Measurements from ENCODE around the gene DAB2IP. TPM values are rescaled to one million over a fixed set of nuclear protein-coding genes. Genes with fewer than 3 reads are reported as not detected.

DAB2IP gene
- total RNA-seq, 1 experiment from 2014 or later: 31.0 TPM

GRCh38 chr9:121645853-121646807 lies 5.3 kb upstream of the DAB2IP start:
- BruUV-seq (replicated peaks): no TSS peak
- CTCF ChIA-PET: no interaction called here

More at GRCh38 chr9:121645853-121646807, 5.3 kb upstream of the DAB2IP start:
- no peaks in the 10 kb centered on the region for H3K79me2 ChIP-seq (ENCODE audit: insufficient read depth, low read length)
- no peaks in the 10 kb centered on the region for H3K9me2 ChIP-seq (ENCODE audit: insufficient read depth)
- H4K20me1 ChIP-seq (ENCODE audit: insufficient read depth): no peaks in the 10 kb centered on the region
- H3K4me1 ChIP-seq (ENCODE audit: control insufficient read depth in 1 of 2, insufficient read depth in 2 of 2, low read length in 2 of 2): peaks cover 27 to 33% of the 10 kb centered on the region in 2 experiments
- no peak overlapping the region for H3K9ac ChIP-seq (ENCODE audit: low read length)
- no peak overlapping the region for H2AFZ ChIP-seq (ENCODE audit: low read depth, low read length, poor library complexity, severe bottlenecking)
- POLR2A ChIA-PET: no interaction called here
- no peaks in the 10 kb centered on the region for H3K27me3 ChIP-seq (ENCODE audit: insufficient read depth, low read length)
- no peak overlapping the region for H3K27ac ChIP-seq (ENCODE audit: low read depth, low read length)
- no peaks in the 10 kb centered on the region for H3K9me3 ChIP-seq (ENCODE audit: control insufficient read depth in 1 of 2, insufficient read depth in 1 of 2, low read depth in 1 of 2, low read length in 2 of 2)
- TF ChIP-seq FOSL1 (IDR thresholded peaks at IDR 0.05; ENCODE audit: low read depth): no peak
- no peak for TF ChIP-seq POLR2A (IDR thresholded peaks at IDR 0.05; ENCODE audit: borderline replicate concordance, extremely low read depth, insufficient read depth, insufficient read length)
- TF ChIP-seq SRF (IDR thresholded peaks at IDR 0.05; ENCODE audit: low read depth): no peak
- TF ChIP-seq, protein P1, sequence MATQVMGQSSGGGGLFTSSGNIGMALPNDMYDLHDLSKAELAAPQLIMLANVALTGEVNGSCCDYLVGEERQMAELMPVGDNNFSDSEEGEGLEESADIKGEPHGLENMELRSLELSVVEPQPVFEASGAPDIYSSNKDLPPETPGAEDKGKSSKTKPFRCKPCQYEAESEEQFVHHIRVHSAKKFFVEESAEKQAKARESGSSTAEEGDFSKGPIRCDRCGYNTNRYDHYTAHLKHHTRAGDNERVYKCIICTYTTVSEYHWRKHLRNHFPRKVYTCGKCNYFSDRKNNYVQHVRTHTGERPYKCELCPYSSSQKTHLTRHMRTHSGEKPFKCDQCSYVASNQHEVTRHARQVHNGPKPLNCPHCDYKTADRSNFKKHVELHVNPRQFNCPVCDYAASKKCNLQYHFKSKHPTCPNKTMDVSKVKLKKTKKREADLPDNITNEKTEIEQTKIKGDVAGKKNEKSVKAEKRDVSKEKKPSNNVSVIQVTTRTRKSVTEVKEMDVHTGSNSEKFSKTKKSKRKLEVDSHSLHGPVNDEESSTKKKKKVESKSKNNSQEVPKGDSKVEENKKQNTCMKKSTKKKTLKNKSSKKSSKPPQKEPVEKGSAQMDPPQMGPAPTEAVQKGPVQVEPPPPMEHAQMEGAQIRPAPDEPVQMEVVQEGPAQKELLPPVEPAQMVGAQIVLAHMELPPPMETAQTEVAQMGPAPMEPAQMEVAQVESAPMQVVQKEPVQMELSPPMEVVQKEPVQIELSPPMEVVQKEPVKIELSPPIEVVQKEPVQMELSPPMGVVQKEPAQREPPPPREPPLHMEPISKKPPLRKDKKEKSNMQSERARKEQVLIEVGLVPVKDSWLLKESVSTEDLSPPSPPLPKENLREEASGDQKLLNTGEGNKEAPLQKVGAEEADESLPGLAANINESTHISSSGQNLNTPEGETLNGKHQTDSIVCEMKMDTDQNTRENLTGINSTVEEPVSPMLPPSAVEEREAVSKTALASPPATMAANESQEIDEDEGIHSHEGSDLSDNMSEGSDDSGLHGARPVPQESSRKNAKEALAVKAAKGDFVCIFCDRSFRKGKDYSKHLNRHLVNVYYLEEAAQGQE (IDR thresholded peaks at IDR 0.05; ENCODE audit: low read depth): no peak
- no peak for TF ChIP-seq MAX (IDR thresholded peaks at IDR 0.05)
- TF ChIP-seq, protein P2, sequence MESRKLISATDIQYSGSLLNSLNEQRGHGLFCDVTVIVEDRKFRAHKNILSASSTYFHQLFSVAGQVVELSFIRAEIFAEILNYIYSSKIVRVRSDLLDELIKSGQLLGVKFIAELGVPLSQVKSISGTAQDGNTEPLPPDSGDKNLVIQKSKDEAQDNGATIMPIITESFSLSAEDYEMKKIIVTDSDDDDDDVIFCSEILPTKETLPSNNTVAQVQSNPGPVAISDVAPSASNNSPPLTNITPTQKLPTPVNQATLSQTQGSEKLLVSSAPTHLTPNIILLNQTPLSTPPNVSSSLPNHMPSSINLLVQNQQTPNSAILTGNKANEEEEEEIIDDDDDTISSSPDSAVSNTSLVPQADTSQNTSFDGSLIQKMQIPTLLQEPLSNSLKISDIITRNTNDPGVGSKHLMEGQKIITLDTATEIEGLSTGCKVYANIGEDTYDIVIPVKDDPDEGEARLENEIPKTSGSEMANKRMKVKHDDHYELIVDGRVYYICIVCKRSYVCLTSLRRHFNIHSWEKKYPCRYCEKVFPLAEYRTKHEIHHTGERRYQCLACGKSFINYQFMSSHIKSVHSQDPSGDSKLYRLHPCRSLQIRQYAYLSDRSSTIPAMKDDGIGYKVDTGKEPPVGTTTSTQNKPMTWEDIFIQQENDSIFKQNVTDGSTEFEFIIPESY (IDR thresholded peaks at IDR 0.05; ENCODE audit: extremely low read depth, insufficient replicate concordance, low read length): no peak
- TF ChIP-seq EZH2phosphoT487 (IDR thresholded peaks at IDR 0.05; ENCODE audit: borderline replicate concordance): no peak
- TF ChIP-seq RAD21 (IDR thresholded peaks at IDR 0.05; ENCODE audit: low read depth): no peak
- no peak for TF ChIP-seq POLR2AphosphoS5 (IDR thresholded peaks at IDR 0.05; ENCODE audit: low read depth, low read length)
- TF ChIP-seq ZFX (IDR thresholded peaks at IDR 0.05): no peak
- TF ChIP-seq CTCF (IDR thresholded peaks at IDR 0.05 in 2 of 3, conservative IDR thresholded peaks at IDR 0.05 in 1 of 3; ENCODE audit: borderline replicate concordance in 1 of 3, insufficient read depth in 1 of 3, low read depth in 2 of 3, low read length in 2 of 3): no peak
- no peak for TF ChIP-seq EGR1 (IDR thresholded peaks at IDR 0.05; ENCODE audit: low read depth)
- no peak for TF ChIP-seq CEBPB (IDR thresholded peaks at IDR 0.05; ENCODE audit: low read depth)
- TF ChIP-seq TCF7L2 (IDR thresholded peaks at IDR 0.05; ENCODE audit: borderline replicate concordance, extremely low read depth, insufficient read depth, insufficient read length): no peak
- TF ChIP-seq ELF1 (IDR thresholded peaks at IDR 0.05; ENCODE audit: borderline replicate concordance, low read depth): no peak
- H3K4me3 ChIP-seq (replicated peaks in 1 of 2; ENCODE audit: low read depth in 1 of 2, low read length in 2 of 2): no peak overlapping the region
- DNase-seq (ENCODE audit: low read depth, low spot score) (no peak), ATAC-seq (no peak)
- no peaks in the 10 kb centered on the region for H3K36me3 ChIP-seq (ENCODE audit: control insufficient read depth in 1 of 2, insufficient read depth in 2 of 2, low read length in 2 of 2)
- intact Hi-C loops (cut with micrococcal nuclease): no loop called here
- RAD21 ChIA-PET (ENCODE audit: low non-redundant PET in 1 of 2, low total read pairs in 2 of 2, uncharacterized antibody in 2 of 2, unreplicated experiment in 2 of 2): no interaction called here
- H3K4me2 ChIP-seq (ENCODE audit: low read length): no peak overlapping the region

All from HCT116 (cell line).